ENCODE results near the gene FGFR4. TPM values are rescaled to one million over a fixed set of nuclear protein-coding genes. Genes with fewer than 3 reads are reported as not detected.

Gene FGFR4
- total RNA-seq, 2 experiments from 2014 or later = 1.4 to 1.5 TPM

Other genes with a start within 250 kb of the FGFR4 start
- not detected for gene HK3, start 187.6 kb upstream of the FGFR4 start, total RNA-seq
- 10 to 100 TPM; 43.6 to 50.0 TPM for gene UIMC1, start 80.1 kb upstream of the FGFR4 start, total RNA-seq
- gene ZNF346, start 64.2 kb upstream of the FGFR4 start, total RNA-seq = 10 to 100 TPM; 16.7 to 18.2 TPM
- gene NSD1, start 46.9 kb downstream of the FGFR4 start, total RNA-seq = 10 to 100 TPM; 64.0 to 66.4 TPM
- gene RAB24, start 216.8 kb downstream of the FGFR4 start, total RNA-seq = 10 to 100 TPM; 26.8 to 29.9 TPM
- 100 to 1,000 TPM; 311 to 315 TPM for gene PRELID1, start 216.9 kb downstream of the FGFR4 start, total RNA-seq
- 10 to 100 TPM; 14.7 to 17.3 TPM for gene MXD3, start 225.0 kb downstream of the FGFR4 start, total RNA-seq

All from activated naive CD8-positive, alpha-beta T cell treated with anti-CD3 and anti-CD28 coated beads for 36 hours (primary cell).